Stomach (tissue), 9 donors: ENCODE results near the gene PTGR2. TPM values are rescaled to one million over a fixed set of nuclear protein-coding genes. Genes with fewer than 3 reads are reported as not detected.
A peak's percentile ranks its signal among the peaks of the same experiment; 100 is the strongest.

ENCODE experiments used
- DNase-seq, 2 donors: peaks; one replicate each; pipeline versions ENCODE4 v3.0.0 to v3.0.0-alpha.2; 2013 to 2019
- H3K27ac ChIP-seq, 5 donors: fragments of 200-600 bp in 4 of 5; sonication (generic) in 4 of 5; one replicate each; pipeline ENCODE4 v1.5.1; 2013 to 2019; ENCODE audit warnings: mild to moderate bottlenecking in 1 of 5, moderate library complexity in 1 of 5
- H3K27me3 ChIP-seq, 3 donors: fragments of 200-600 bp; sonication (generic); one replicate each; pipeline ENCODE4 v1.5.1; 2017 to 2019; ENCODE audit warnings: mixed run types in 1 of 3
- H3K36me3 ChIP-seq, 4 donors: fragments of 200-600 bp; sonication (generic); 1 replicate in 3 of 4; 2 replicates in 1 of 4; pipeline ENCODE4 v1.5.1; 2016 to 2019
- H3K4me1 ChIP-seq, 4 donors: fragments of 200-600 bp; sonication (generic); one replicate each; pipeline ENCODE4 v1.5.1; 2016 to 2019
- H3K4me3 ChIP-seq, 4 donors: fragments of 200-600 bp; sonication (generic) in 3 of 4; one replicate each; pipeline ENCODE4 v1.5.1; 2016 to 2019; ENCODE audit warnings: mild to moderate bottlenecking in 1 of 4
- H3K9me3 ChIP-seq, 4 donors: fragments of 200-600 bp; sonication (generic); one replicate each; pipeline ENCODE4 v1.5.1; 2016 to 2019
- EP300 ChIP-seq: sonication (generic); formaldehyde crosslinking; IDR thresholded peaks from one replicate; pipeline ENCODE4 v1.6.1; 2017; ENCODE audit warnings: antibody characterized with exemption
- POLR2A ChIP-seq, 4 donors: fragments of 450-650 bp; IDR thresholded peaks; one replicate each; pipeline ENCODE4 v1.6.1; 2016; ENCODE audit warnings: antibody characterized with exemption in 4 of 4, control low read depth in 2 of 4, mild to moderate bottlenecking in 1 of 4, moderate library complexity in 1 of 4
- POLR2AphosphoS5 ChIP-seq, 3 donors: sonication (generic); formaldehyde crosslinking; IDR thresholded peaks; one replicate each; pipeline ENCODE4 v1.6.1; 2016; ENCODE audit warnings: antibody characterized with exemption in 3 of 3
- WGBS, 5 donors: extraction: QIAGEN DNeasy Blood & Tissue Kit in 3 of 5; methylation state at CpG; one replicate each; pipeline versions ENCODE4 v1.1.5 to v1.1.7; 2013 to 2018; 5-methylcytosine and 5-hydroxymethylcytosine counted together
- intact Hi-C: fragments of 100-400 bp; cut with DNase I; formaldehyde crosslinking; loops from one replicate; pipeline ENCODE4 v1.15.1; 2023; ENCODE audit warnings: low total_unique reads
- polyA plus RNA-seq, 3 donors: library from polyadenylated mRNA; stranded (reverse); fragments of 200-250 nt; gene quantifications; one replicate each; pipeline ENCODE4 v1.2.3, GENCODE V29; 2013
- total RNA-seq, 5 donors: library from RNA; depleted of rRNA; stranded (reverse); fragments of >200 nt; gene quantifications; one replicate each; pipeline versions ENCODE4 v1.1.0 to v1.2.3, GENCODE V29; 2014 to 2016
- TF ChIP-seq, protein P1 (sequence below), 7 experiments: fragments of 450-650 bp in 4 of 7; fragments of 200-600 bp in 3 of 7; sonication (generic) in 3 of 7; IDR thresholded peaks; one replicate each; pipeline ENCODE4 v1.5.1; 2016 to 2019; ENCODE audit warnings: antibody characterized with exemption in 7 of 7, control low read depth in 2 of 7, mild to moderate bottlenecking in 1 of 7
- donor health status: healthy with polysubstance abuse.
- donor health status: Bipolar disorder and iron deficiency.
- donor health status: healthy.

PTGR2 gene
- total and polyA plus RNA-seq, 8 donors = 0.58 to 17.0 (median 5.1) TPM

DNA sequence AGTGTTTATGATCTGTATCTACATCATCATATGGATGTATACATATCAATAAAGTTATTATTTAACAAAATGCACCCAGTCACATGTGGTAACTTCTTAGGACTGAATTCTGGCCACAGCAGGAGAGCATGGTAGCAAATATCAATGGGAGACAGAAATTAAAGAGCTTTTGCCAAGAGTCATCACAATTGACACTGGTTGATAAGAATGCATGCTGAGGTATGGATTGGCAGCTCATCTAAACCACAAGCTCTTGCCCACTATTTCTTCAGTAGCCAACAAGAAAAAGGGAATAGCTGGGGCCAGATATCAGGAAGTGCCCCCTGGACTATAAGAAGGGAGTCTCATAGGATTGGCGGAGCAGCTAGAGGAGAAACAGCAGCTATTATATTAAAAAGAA is 9.4 kb upstream of the PTGR2 start:
- intact Hi-C loops = no loop called here
- no peaks in the 10 kb centered on the region for H3K27me3 ChIP-seq
- no peak for TF ChIP-seq POLR2AphosphoS5 (IDR thresholded peaks at IDR 0.05)
- TF ChIP-seq EP300 = no peak
- TF ChIP-seq, protein P1, sequence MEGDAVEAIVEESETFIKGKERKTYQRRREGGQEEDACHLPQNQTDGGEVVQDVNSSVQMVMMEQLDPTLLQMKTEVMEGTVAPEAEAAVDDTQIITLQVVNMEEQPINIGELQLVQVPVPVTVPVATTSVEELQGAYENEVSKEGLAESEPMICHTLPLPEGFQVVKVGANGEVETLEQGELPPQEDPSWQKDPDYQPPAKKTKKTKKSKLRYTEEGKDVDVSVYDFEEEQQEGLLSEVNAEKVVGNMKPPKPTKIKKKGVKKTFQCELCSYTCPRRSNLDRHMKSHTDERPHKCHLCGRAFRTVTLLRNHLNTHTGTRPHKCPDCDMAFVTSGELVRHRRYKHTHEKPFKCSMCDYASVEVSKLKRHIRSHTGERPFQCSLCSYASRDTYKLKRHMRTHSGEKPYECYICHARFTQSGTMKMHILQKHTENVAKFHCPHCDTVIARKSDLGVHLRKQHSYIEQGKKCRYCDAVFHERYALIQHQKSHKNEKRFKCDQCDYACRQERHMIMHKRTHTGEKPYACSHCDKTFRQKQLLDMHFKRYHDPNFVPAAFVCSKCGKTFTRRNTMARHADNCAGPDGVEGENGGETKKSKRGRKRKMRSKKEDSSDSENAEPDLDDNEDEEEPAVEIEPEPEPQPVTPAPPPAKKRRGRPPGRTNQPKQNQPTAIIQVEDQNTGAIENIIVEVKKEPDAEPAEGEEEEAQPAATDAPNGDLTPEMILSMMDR (IDR thresholded peaks at IDR 0.05) = no peak
- TF ChIP-seq POLR2A (IDR thresholded peaks at IDR 0.05) = no peak
- no peak for DNase-seq
- no peak overlapping the region for H3K27ac ChIP-seq
- no peak overlapping the region for H3K4me3 ChIP-seq
- H3K4me1 ChIP-seq = peaks cover 0 to 5% (median 4%) of the 10 kb centered on the region in 4 donors
- H3K9me3 ChIP-seq = no peaks in the 10 kb centered on the region
- 85 to 95% (median 91%) methylated on average over 1 of the region's 1 CpG for WGBS, 5 donors
- no peaks in the 10 kb centered on the region for H3K36me3 ChIP-seq

DNA sequence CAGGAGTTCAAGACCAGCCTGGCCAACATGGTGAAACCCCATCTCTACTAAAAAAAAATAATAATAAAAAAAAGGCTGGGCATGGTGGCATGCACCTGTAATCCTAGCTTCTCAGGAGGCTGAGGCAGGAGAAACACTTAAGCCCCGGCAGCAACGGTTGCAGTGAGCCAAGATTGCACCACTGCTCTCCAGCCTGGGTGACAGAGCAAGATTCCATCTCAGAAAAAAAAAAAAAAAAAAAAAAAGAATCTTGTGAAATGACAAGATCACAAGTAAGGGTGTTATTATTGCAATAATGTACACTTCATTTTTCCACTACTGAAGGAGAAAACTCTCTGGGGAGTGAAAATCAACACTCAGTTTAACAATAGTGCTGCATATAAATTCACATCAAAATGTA is 8.8 kb upstream of the PTGR2 start:
- no peak for DNase-seq
- TF ChIP-seq POLR2AphosphoS5 (IDR thresholded peaks at IDR 0.05) (no peak), EP300 (no peak), POLR2A (IDR thresholded peaks at IDR 0.05) (no peak)
- TF ChIP-seq, protein P1 (IDR thresholded peaks at IDR 0.05) = no peak
- no peaks in the 10 kb centered on the region for H3K27me3 ChIP-seq
- no peaks in the 10 kb centered on the region for H3K36me3 ChIP-seq
- no peak overlapping the region for H3K27ac ChIP-seq
- WGBS, 5 donors = 74 to 91% (median 85%) methylated on average over 2 of the region's 2 CpGs
- H3K4me1 ChIP-seq = peaks cover 0 to 5% (median 2%) of the 10 kb centered on the region in 4 donors
- H3K4me3 ChIP-seq = no peak overlapping the region
- intact Hi-C loops = no loop called here
- no peaks in the 10 kb centered on the region for H3K9me3 ChIP-seq

DNA sequence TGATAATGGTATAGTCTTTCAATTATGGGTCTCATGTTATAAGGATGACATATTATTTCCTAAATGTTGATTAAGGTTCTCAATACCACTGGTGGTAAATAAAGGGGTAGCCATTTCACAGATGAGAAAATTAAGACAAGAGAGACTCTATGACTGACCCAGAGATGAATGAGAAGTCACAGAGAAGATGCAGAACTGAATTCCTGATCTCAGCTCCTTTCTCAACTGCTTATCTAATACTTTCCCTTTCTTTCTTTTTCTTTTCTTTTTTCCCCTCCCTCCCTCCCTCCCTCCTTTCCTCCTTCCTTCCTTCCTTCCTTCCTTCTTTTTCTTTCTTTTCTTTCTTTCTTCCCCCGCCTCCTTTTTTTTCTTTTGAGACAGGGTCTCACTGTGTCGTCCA is 8.3 kb upstream of the PTGR2 start:
- H3K36me3 ChIP-seq = no peaks in the 10 kb centered on the region
- no peak overlapping the region for H3K4me3 ChIP-seq
- no peak for TF ChIP-seq POLR2AphosphoS5 (IDR thresholded peaks at IDR 0.05)
- TF ChIP-seq POLR2A (IDR thresholded peaks at IDR 0.05) = no peak
- H3K9me3 ChIP-seq = no peaks in the 10 kb centered on the region
- DNase-seq = no peak
- no peaks in the 10 kb centered on the region for H3K27me3 ChIP-seq
- intact Hi-C loops = no loop called here
- no peak overlapping the region for H3K27ac ChIP-seq
- H3K4me1 ChIP-seq = peaks cover 0 to 5% (median 2%) of the 10 kb centered on the region in 4 donors
- 43 to 89% (median 69%) methylated on average over 2 of the region's 2 CpGs for WGBS, 5 donors

DNA sequence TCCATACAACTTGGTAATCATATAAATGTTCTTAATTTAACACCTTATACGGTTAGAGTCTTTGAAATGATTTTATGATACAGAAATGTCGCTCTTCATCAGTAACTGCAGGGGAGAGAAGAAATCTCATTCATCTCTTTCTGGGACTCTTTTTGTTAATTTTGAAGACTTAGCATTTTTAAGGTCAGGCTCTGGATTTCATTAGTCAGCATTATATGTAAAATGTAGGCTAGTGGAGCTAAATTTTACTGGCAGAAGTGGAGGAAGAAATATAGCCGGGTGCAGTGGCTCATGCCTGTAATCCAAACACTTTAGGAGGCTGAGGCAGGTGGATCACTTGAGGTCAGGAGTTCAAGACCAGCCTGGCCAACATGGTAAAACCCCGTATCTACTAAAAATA is 4.7 kb upstream of the PTGR2 start:
- H3K36me3 ChIP-seq = no peaks in the 10 kb centered on the region
- TF ChIP-seq POLR2AphosphoS5 (IDR thresholded peaks at IDR 0.05) = no peak
- H3K27me3 ChIP-seq = no peaks in the 10 kb centered on the region
- no peak for DNase-seq
- H3K27ac ChIP-seq = no peak overlapping the region
- H3K4me1 ChIP-seq = peaks cover 0 to 16% (median 8%) of the 10 kb centered on the region in 4 donors
- intact Hi-C loops = no loop called here
- H3K4me3 ChIP-seq = no peak overlapping the region
- no peaks in the 10 kb centered on the region for H3K9me3 ChIP-seq
- 76 to 90% (median 87%) methylated on average over 4 of the region's 4 CpGs for WGBS, 5 donors

DNA sequence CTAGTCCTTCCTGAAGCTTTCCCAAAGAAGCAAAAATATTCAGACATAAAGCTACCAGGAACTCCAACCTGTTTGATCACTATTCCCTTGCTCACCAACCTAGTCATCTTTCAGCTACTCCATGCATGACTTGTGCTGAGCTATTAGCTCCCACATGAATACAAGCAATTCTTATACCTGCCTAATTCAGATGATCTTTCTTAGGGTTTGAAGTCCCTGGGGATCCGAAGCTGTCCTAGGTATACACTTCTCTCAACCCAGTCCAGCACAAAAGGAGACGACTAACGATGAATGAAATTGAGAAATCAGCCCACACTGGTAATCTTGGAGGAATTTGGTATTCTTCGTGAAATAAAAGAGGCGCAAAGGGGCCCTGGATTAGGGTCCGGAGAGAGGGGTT is 631 bp upstream of the PTGR2 start:
- Histone ChIP-seq H3K36me3 (no peaks in the 10 kb centered on the region), H3K27me3 (no peaks in the 10 kb centered on the region), H3K4me1 (peaks cover 0 to 31% (median 20%) of the 10 kb centered on the region in 4 donors), H3K9me3 (no peaks in the 10 kb centered on the region), H3K4me3 (peak overlapping the region; percentile 52 to 66 (median 57)), H3K27ac (peak overlapping the region; percentile 89 to 96 (median 94))
- TF ChIP-seq POLR2AphosphoS5 (IDR thresholded peaks at IDR 0.05) (no peak), EP300 (no peak), POLR2A (IDR thresholded peaks at IDR 0.05) (no peak)
- TF ChIP-seq, protein P1 (IDR thresholded peaks at IDR 0.05) = no peak
- intact Hi-C loops = no loop called here
- WGBS, 5 donors = 35 to 44% (median 42%) methylated on average over 6 of the region's 6 CpGs
- peak in 1 of 2 donors; percentile 41 for DNase-seq
